GM12864 (cell line): ENCODE measurements around the gene MYO16.
A peak's percentile ranks its signal among the peaks of the same experiment; 100 is the strongest.

Source experiments
- DNase-seq: peaks from one replicate; pipeline ENCODE4 v3.0.0-alpha.2; 2011; ENCODE audit warnings: low read depth
- H3K4me3 ChIP-seq: 2 replicates; pipeline ENCODE4 v1.5.1; 2011; ENCODE audit warnings: mild to moderate bottlenecking, low read depth, low read length, control low read depth
- TF ChIP-seq, protein P1 (sequence below): IDR thresholded peaks from 2 replicates; pipeline ENCODE4 v1.5.1; 2011; ENCODE audit warnings: low read depth, mild to moderate bottlenecking, moderate library complexity, low read length, control low read depth, inconsistent platforms; ENCODE audit errors: missing control alignments

The MYO16 gene

GRCh38 chr13:108855737-108856387 is 226.5 kb downstream of the MYO16 start:
- TF ChIP-seq, protein P1, sequence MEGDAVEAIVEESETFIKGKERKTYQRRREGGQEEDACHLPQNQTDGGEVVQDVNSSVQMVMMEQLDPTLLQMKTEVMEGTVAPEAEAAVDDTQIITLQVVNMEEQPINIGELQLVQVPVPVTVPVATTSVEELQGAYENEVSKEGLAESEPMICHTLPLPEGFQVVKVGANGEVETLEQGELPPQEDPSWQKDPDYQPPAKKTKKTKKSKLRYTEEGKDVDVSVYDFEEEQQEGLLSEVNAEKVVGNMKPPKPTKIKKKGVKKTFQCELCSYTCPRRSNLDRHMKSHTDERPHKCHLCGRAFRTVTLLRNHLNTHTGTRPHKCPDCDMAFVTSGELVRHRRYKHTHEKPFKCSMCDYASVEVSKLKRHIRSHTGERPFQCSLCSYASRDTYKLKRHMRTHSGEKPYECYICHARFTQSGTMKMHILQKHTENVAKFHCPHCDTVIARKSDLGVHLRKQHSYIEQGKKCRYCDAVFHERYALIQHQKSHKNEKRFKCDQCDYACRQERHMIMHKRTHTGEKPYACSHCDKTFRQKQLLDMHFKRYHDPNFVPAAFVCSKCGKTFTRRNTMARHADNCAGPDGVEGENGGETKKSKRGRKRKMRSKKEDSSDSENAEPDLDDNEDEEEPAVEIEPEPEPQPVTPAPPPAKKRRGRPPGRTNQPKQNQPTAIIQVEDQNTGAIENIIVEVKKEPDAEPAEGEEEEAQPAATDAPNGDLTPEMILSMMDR = no peak
- DNase-seq = peak; percentile 44
- H3K4me3 ChIP-seq = peak overlapping the region; percentile 16; the same call in 1 of the 2 replicates

GRCh38 chr13:108858676-108859075 is 229.3 kb downstream of the MYO16 start:
- DNase-seq = no peak
- TF ChIP-seq, protein P1 = no peak
- no peak overlapping the region for H3K4me3 ChIP-seq

DNA sequence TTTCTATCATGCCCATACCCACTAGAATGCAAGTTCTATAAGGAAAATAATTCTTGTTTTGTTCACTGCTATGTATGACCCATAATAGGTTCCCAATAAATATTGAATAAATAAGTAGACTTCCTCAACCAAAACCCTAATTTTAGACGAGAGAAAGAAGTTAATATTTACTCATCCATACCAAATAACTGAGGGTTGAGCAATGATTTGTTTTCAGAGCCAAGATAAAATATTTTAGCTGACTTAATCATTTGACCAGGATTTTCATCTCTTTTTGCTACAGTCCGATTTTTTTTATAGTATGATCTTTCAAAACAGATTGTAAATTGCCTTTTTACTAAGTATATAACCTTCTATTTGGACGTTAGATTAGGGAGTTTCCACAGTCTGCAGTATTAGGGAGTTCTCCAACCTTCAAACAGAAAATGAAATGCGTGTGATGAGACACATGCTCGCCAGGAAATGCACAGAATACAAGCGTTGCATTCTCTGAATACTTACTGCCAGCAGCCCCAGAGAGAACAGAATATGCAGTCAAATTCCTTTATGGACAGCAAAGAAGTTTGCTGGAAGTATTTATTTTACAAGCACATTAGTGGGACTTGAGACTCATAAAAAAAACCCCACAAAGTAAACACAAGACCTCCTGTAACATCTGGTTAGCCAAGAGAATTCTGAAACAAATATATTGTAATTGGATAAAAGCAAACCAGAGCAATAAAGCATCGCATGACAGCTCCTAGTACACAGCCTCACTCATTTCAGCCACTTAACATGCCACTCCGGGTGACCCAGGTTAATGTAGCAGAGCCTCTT is 230.0 kb downstream of the MYO16 start:
- no peak for DNase-seq
- TF ChIP-seq, protein P1 = no peak
- no peak overlapping the region for H3K4me3 ChIP-seq

DNA sequence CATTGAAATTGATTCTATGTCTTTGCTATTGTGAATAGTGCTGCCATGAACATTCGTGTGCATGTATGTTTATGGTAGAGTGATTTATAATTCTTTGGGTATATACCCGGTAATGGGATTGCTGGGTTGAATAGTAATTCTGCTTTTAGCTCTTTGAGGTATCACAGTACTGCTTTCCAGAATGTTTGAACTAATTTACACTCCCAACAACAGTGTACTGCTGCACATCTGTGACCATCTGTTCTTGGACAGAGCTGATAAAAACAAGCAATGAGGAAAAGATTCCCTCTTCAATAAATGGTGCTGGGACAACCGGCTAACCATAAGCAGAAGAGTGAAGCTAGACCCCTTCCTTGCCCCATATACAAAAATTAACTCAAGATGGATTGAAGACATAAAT is 231.0 kb downstream of the MYO16 start:
- no peak for DNase-seq
- TF ChIP-seq, protein P1 = no peak
- no peak overlapping the region for H3K4me3 ChIP-seq

DNA sequence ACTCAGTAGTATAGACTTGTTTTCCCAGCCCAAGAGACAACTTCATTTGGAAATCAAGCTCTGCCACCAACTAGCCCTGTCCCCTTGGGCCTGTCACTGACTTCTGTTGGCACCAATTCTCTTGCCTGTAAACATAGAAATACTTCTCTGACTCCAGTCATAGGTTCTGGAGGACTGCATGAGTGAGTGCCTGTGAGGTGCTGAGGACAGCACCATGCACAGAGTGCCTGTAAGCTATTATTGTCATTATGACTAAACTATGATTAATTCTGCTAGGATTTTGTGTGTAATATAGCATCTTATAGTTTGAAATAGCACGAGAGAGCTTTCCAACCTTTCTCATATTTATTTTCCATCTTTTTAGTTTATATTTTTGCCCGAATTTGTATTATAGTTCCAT is 247.9 kb downstream of the MYO16 start:
- TF ChIP-seq, protein P1 = no peak
- DNase-seq = no peak
- H3K4me3 ChIP-seq = no peak overlapping the region

- TF ChIP-seq, protein P1 = no peak
- H3K4me3 ChIP-seq = no peak overlapping the region
- no peak for DNase-seq
These were observed 249.3 kb downstream of the MYO16 start for GRCh38 chr13:108878732-108879131.
